GM21723 (cell line): ENCODE results near the gene NOL4L.

Source experiments
- ATAC-seq: cut with Tn5 transposase; IDR thresholded peaks from one replicate; pipeline ENCODE4 v1.9.1; 2021; ENCODE audit warnings: mild to moderate bottlenecking, moderate library complexity; ENCODE audit not compliant: unreplicated experiment

The NOL4L gene

GRCh38 chr20:32585011-32585585 lies at the start of gene NOL4L:
Gene NOL4L (minus strand): TSS chr20:32585333. CDS start chr20:32584890, 443 bp downstream.
- ATAC-seq = no peak

GRCh38 chr20:32634041-32634805 lies 49.1 kb upstream of the NOL4L start:
- no peak for ATAC-seq

- ATAC-seq = no peak
Observed at GRCh38 chr20:32632461-32633354, 47.6 kb upstream of the NOL4L start.

- ATAC-seq = no peak
Observed at GRCh38 chr20:32631933-32632460, 46.9 kb upstream of the NOL4L start.

GRCh38 chr20:32629813-32630212 lies 44.7 kb upstream of the NOL4L start:
- no peak for ATAC-seq

- ATAC-seq = no peak
Observed at GRCh38 chr20:32628960-32629530, 43.9 kb upstream of the NOL4L start.

GRCh38 chr20:32626859-32627636 lies 41.9 kb upstream of the NOL4L start:
- ATAC-seq = peak; percentile 34

- no peak for ATAC-seq
Observed at GRCh38 chr20:32626407-32626806, 41.3 kb upstream of the NOL4L start.

- ATAC-seq = no peak
Observed at GRCh38 chr20:32625996-32626395, 40.9 kb upstream of the NOL4L start.

GRCh38 chr20:32624687-32625345 lies 39.7 kb upstream of the NOL4L start:
- ATAC-seq = no peak

- no peak for ATAC-seq
Observed at GRCh38 chr20:32623667-32624157, 38.6 kb upstream of the NOL4L start.

GRCh38 chr20:32622585-32623468 lies 37.7 kb upstream of the NOL4L start:
- ATAC-seq = no peak

- ATAC-seq = no peak
Observed at GRCh38 chr20:32621891-32622584, 36.9 kb upstream of the NOL4L start.

GRCh38 chr20:32621071-32621890 lies 36.1 kb upstream of the NOL4L start:
- ATAC-seq = no peak

- no peak for ATAC-seq
Observed at GRCh38 chr20:32619586-32619985, 34.5 kb upstream of the NOL4L start.

GRCh38 chr20:32614772-32615171 lies 29.6 kb upstream of the NOL4L start:
- ATAC-seq = no peak

GRCh38 chr20:32614303-32614702 lies 29.2 kb upstream of the NOL4L start:
- ATAC-seq = no peak
